PC-3 (cell line): ENCODE results near the gene TUBA4A.

ENCODE experiments used
- CTCF ChIP-seq: fragments of 300-600 bp; sonication (generic); conservative IDR thresholded peaks from 2 replicates; pipeline ENCODE4 v1.5.1; 2017; ENCODE audit warnings: antibody characterized with exemption, low read depth, mild to moderate bottlenecking, low read length
- EZH2 ChIP-seq: fragments of 300-600 bp; sonication (generic); IDR thresholded peaks from one replicate; pipeline ENCODE4 v1.6.1; 2017; ENCODE audit warnings: antibody characterized with exemption, mild to moderate bottlenecking, low read length; ENCODE audit not compliant: unreplicated experiment

GRCh38 chr2:219290381-219291171 is 36.9 kb upstream of the TUBA4A start:
- TF ChIP-seq CTCF (no peak), EZH2 (no peak)
